ENCODE results near the gene TRIP13. TPM values are rescaled to one million over a fixed set of nuclear protein-coding genes. Genes with fewer than 3 reads are reported as not detected.
A peak's percentile ranks its signal among the peaks of the same experiment; 100 is the strongest.

TRIP13 gene
- total and polyA plus RNA-seq, 10 donors: 1.0 to 5.4 (median 2.4) TPM

- peaks cover 0 to 37% (median 20%) of the 10 kb centered on the region in 6 donors for H3K4me1 ChIP-seq
- no peaks in the 10 kb centered on the region for H3K36me3 ChIP-seq
- intact Hi-C loops (cut with DNase I; ENCODE audit: low total_unique reads): no loop called here
- peak; percentile 68 for DNase-seq
- WGBS, 5 donors: 80 to 88% (median 86%) methylated on average over 26 to 32 of the region's 32 CpGs
- peaks cover 0 to 91% (median 12%) of the 10 kb centered on the region in 7 donors for H3K27me3 ChIP-seq (replicated peaks in 1 of 7)
- H3K27ac ChIP-seq: peak overlapping the region in 6 of 8 donors; percentile 51 to 76 (median 67)
- no peak overlapping the region for H3K4me3 ChIP-seq
- no peak for TF ChIP-seq CTCF (IDR thresholded peaks at IDR 0.05 in 8 of 11, conservative IDR thresholded peaks at IDR 0.05 in 3 of 11)
- no peaks in the 10 kb centered on the region for H3K9me3 ChIP-seq
Observed at GRCh38 chr5:955886-956761, 63.4 kb downstream of the TRIP13 start.

- DNase-seq: no peak
- Histone ChIP-seq H3K36me3 (no peaks in the 10 kb centered on the region), H3K27me3 (replicated peaks in 1 of 7) (peaks cover 0 to 91% (median 12%) of the 10 kb centered on the region in 7 donors), H3K9me3 (no peaks in the 10 kb centered on the region), H3K27ac (peak overlapping the region in 7 of 8 donors; percentile 51 to 76 (median 68)), H3K4me3 (no peak overlapping the region), H3K4me1 (peaks cover 0 to 39% (median 20%) of the 10 kb centered on the region in 6 donors)
- intact Hi-C loops (cut with DNase I; ENCODE audit: low total_unique reads): no loop called here
- TF ChIP-seq CTCF (IDR thresholded peaks at IDR 0.05 in 8 of 11, conservative IDR thresholded peaks at IDR 0.05 in 3 of 11): no peak
- peak in 2 of 3 donors; percentile 27 to 42 for TF ChIP-seq POLR2AphosphoS5 (IDR thresholded peaks at IDR 0.05)
- WGBS, 5 donors: 29 to 37% (median 31%) methylated on average over 16 to 26 of the region's 26 CpGs
Observed at GRCh38 chr5:956941-957747, 64.5 kb downstream of the TRIP13 start.

GRCh38 chr5:957748-958485 is 65.2 kb downstream of the TRIP13 start:
- Histone ChIP-seq H3K27ac (peak overlapping the region in 7 of 8 donors; percentile 51 to 76 (median 68)), H3K9me3 (no peaks in the 10 kb centered on the region), H3K4me1 (peaks cover 0 to 39% (median 21%) of the 10 kb centered on the region in 6 donors), H3K27me3 (replicated peaks in 1 of 7) (peaks cover 0 to 91% (median 12%) of the 10 kb centered on the region in 7 donors), H3K4me3 (no peak overlapping the region), H3K36me3 (no peaks in the 10 kb centered on the region)
- no peak for DNase-seq
- intact Hi-C loops (cut with DNase I; ENCODE audit: low total_unique reads): no loop called here
- WGBS, 5 donors: 55 to 73% (median 58%) methylated on average over 16 to 23 of the region's 23 CpGs
- TF ChIP-seq POLR2AphosphoS5 (IDR thresholded peaks at IDR 0.05): no peak
- TF ChIP-seq CTCF (IDR thresholded peaks at IDR 0.05 in 8 of 11, conservative IDR thresholded peaks at IDR 0.05 in 3 of 11): no peak
- no peak for TF ChIP-seq POLR2A (IDR thresholded peaks at IDR 0.05)

All from spleen (tissue), 11 donors.